ENCODE data around the gene FUS.

Gene FUS

GRCh38 chr16:31204871-31205666 is 25.1 kb downstream of the FUS start:
- no peak for DNase-seq

DNA sequence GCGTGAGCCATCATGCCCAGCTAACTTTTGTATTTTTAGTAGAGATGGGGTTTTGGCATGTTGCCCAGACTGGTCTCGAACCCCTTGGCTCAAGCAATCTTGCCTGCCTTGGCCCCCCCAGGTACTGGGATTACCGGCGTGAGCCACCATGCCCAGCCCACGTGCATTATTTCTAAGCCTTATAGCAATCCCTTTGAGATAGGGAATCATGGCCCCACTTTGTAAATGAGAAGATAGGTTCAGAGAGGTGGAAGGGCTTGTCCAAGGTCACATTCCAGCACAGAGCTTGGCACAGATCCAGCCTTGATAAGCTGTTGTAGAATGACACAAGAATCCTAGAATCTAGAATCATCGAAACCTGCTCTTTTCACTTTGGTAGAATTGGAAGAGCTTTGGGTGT is 26.8 kb downstream of the FUS start:
- no peak for DNase-seq

- DNase-seq: no peak
Measured at GRCh38 chr16:31213342-31213741, 33.4 kb downstream of the FUS start.

- no peak for DNase-seq
Measured at GRCh38 chr16:31213877-31214707, 34.2 kb downstream of the FUS start, which contains the start of gene TRIM72. Gene TRIM72 (plus strand): TSS chr16:31214119. CDS start chr16:31214739, 620 bp downstream.

- DNase-seq: no peak
Measured at GRCh38 chr16:31214708-31215286, 34.9 kb downstream of the FUS start.

- DNase-seq: no peak
Measured at GRCh38 chr16:31215287-31216162, 35.6 kb downstream of the FUS start.

- no peak for DNase-seq
Measured at GRCh38 chr16:31216422-31217135, 36.6 kb downstream of the FUS start, which contains the start of gene PYDC1. Gene PYDC1 (minus strand): TSS chr16:31217135. CDS start chr16:31217028, 107 bp downstream.

GRCh38 chr16:31217136-31217530 is 37.2 kb downstream of the FUS start:
- DNase-seq: no peak

DNA sequence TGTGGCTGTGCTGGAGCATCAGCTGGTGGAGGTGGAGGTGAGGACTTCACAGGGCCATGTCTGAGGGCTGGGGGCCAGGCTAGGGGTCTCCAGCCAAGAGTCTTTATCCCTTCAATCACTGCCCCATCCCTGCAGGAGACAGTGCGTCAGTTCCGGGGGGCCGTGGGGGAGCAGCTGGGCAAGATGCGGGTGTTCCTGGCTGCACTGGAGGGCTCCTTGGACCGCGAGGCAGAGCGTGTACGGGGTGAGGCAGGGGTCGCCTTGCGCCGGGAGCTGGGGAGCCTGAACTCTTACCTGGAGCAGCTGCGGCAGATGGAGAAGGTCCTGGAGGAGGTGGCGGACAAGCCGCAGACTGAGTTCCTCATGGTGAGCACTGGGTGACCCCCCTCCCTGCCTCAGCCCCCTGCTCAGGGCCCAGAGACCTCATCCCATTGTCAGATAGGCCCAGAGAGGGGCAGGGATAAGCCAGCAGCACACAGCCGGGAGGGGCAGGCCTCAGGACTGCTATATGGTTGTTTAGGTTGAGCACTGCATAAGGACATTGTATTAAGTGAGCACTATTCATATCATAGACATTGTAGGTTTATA is 39.3 kb downstream of the FUS start:
- DNase-seq: no peak

GRCh38 chr16:31221357-31222160 is 41.6 kb downstream of the FUS start:
- no peak for DNase-seq

- DNase-seq: no peak
Measured at GRCh38 chr16:31223044-31223443, 43.1 kb downstream of the FUS start.

GRCh38 chr16:31224092-31224955 is 44.4 kb downstream of the FUS start:
- DNase-seq: no peak

GRCh38 chr16:31225193-31225592 is 45.3 kb downstream of the FUS start:
- DNase-seq: no peak

- DNase-seq: no peak
Measured at GRCh38 chr16:31228206-31228605, 48.3 kb downstream of the FUS start.

DNA sequence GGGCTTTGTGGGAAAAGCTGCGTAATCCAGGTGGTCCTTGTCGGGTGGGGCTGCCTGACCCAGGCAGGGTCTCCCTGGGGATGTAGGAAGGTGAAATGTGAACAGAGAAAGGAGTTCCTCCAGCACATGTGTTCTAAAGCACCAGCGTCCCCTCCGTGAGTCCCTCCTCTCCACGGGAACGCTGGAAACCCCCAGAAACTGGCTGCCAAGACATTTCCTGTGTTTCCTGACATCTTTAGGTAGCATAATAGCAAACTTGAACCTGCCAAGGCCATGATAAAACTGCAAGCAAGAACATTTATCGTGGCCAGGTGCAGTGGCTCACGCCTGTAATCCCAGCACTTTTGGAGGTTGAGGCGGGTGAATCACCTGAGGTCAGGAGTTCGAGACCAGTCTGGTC is 49.6 kb downstream of the FUS start:
- no peak for DNase-seq

DNA sequence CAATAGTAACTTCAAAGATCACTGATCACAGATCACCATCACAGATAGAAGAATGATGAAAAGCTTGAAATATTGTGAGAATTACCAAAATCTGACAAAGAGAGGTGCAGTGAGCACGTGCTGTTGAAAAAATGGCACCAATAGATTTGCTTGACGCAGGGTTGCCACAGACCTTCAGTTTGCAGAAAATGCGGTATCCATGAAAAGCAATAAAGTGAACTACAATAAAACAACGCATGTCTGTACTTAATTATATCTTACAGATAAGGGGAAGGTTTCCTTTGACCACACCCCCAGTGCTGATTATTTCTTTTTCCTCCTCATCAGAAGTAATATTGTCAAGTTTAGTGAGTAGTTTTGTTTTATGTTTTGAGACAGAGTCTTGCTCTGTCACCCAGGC is 58.1 kb downstream of the FUS start:
- DNase-seq: no peak
